A549 (cell line): ENCODE results near the gene BRPF1.

Source experiments
- CTCF ChIP-seq: fragments of >200 bp; sonication (Bioruptor Twin); formaldehyde crosslinking; IDR thresholded peaks from 3 replicates; pipeline ENCODE4 v1.5.1; 2016
- EP300 ChIP-seq, 2 experiments: fragments of >200 bp; sonication (Bioruptor Twin); formaldehyde crosslinking; IDR thresholded peaks; 2 replicates in 1 of 2; 3 replicates in 1 of 2; pipeline ENCODE4 v1.6.1; 2016 to 2017
- JUN ChIP-seq, 2 experiments: fragments of >200 bp; sonication (Bioruptor Twin); formaldehyde crosslinking; IDR thresholded peaks; 2 replicates in 1 of 2; 3 replicates in 1 of 2; pipeline ENCODE4 v1.6.1; 2016 to 2017
- MAX ChIP-seq: IDR thresholded peaks from 2 replicates; pipeline ENCODE4 v1.6.1; 2012
- MYC ChIP-seq: IDR thresholded peaks from 2 replicates; pipeline ENCODE4 v1.6.1; 2012; ENCODE audit warnings: mild to moderate bottlenecking, inconsistent platforms, low read length, improper control_type of control experiment, borderline replicate concordance

GRCh38 chr3:9712415-9712814, 19.1 kb upstream of the BRPF1 start:
- TF ChIP-seq CTCF (no peak), EP300 (IDR thresholded peaks at IDR 0.05) (no peak), MYC (no peak), MAX (no peak), JUN (IDR thresholded peaks at IDR 0.05) (no peak)
